Stimulated activated CD4-positive, alpha-beta T cell treated with anti-CD3 and anti-CD28 coated beads, Interleukin-1b, Interleukin-23, amount 100 ng/mL, for 24 hours (primary cell): ENCODE results near the gene MGRN1.
"Not testable (repeated sequence)": the region's sequence is repeated elsewhere in the genome, so short reads cannot be mapped to it uniquely, and the experiment has no call there.

Experiments used
- DNase-seq, 4 experiments: peaks; one replicate each; pipeline ENCODE4 v3.0.0-alpha.2; 2020; ENCODE audit warnings: low read depth in 4 of 4, low spot score in 1 of 4

MGRN1 gene

GRCh38 chr16:4728676-4729075, 104.0 kb downstream of the MGRN1 start:
- DNase-seq = no peak

GRCh38 chr16:4729876-4730275, 105.2 kb downstream of the MGRN1 start:
- DNase-seq = no peak

GRCh38 chr16:4733211-4733742, 108.7 kb downstream of the MGRN1 start:
- DNase-seq = no peak

- peak in 3 of 4 experiments; percentile 19 to 21 (median 20) for DNase-seq
Observed at GRCh38 chr16:4733747-4734062, 109.1 kb downstream of the MGRN1 start.

GRCh38 chr16:4734063-4734729, 109.6 kb downstream of the MGRN1 start, which contains the start of the genes ANKS3 and DNAAF8:
TSS of gene ANKS3 (minus strand) at chr16:4734271. CDS start at chr16:4730149, 4,122 bp downstream.
TSS of gene DNAAF8 (plus strand) at chr16:4734537. CDS start at chr16:4736515, 1,978 bp downstream.
- DNase-seq = peak; percentile 39 to 75 (median 60)

- DNase-seq = peak; percentile 88 to 91 (median 88)
Observed at GRCh38 chr16:4734730-4735535, 110.3 kb downstream of the MGRN1 start.

GRCh38 chr16:4736546-4736945, 111.9 kb downstream of the MGRN1 start:
- no peak for DNase-seq

GRCh38 chr16:4737545-4737944, 112.9 kb downstream of the MGRN1 start:
- DNase-seq = no peak

GRCh38 chr16:4738370-4738769, 113.7 kb downstream of the MGRN1 start:
- DNase-seq = not testable (repeated sequence)
